ENCODE data around the gene KCNJ10.

DNA sequence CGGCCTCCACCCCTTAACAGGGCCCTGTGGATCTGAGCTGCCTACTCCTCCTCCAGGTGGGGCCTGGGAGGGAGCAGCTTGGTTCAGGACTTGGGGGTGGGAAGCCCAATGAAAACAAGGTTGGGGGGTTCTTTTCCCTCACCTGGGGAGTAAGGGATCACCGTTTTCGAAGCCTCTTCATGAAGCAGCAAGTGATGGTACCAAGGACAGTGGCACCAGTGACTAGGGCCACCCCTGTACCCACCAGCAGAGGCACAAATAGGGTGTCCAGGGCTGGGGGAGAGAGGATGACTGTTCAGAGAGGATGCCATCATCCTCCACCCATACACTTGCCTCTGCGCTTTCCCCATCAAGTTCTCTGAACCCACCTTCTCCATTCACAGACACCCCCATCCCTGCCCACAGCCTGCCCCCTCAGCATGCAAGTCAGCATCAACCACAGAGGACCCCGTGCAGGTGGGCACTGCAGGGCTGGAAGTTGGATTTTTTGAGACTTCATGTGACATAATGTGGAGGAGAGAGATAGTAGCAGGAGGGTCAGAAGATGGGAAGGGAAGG, 21.8 kb upstream of the KCNJ10 start:
- no peak for TF ChIP-seq ZNF133 (tag by site-specific recombination; IDR thresholded peaks at IDR 0.05)
- TF ChIP-seq, protein P1, sequence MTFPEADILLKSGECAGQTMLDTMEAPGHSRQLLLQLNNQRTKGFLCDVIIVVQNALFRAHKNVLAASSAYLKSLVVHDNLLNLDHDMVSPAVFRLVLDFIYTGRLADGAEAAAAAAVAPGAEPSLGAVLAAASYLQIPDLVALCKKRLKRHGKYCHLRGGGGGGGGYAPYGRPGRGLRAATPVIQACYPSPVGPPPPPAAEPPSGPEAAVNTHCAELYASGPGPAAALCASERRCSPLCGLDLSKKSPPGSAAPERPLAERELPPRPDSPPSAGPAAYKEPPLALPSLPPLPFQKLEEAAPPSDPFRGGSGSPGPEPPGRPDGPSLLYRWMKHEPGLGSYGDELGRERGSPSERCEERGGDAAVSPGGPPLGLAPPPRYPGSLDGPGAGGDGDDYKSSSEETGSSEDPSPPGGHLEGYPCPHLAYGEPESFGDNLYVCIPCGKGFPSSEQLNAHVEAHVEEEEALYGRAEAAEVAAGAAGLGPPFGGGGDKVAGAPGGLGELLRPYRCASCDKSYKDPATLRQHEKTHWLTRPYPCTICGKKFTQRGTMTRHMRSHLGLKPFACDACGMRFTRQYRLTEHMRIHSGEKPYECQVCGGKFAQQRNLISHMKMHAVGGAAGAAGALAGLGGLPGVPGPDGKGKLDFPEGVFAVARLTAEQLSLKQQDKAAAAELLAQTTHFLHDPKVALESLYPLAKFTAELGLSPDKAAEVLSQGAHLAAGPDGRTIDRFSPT (tag by site-specific recombination; IDR thresholded peaks at IDR 0.05): no peak
